Measurements from ENCODE around the gene NUDCD3. TPM values are rescaled to one million over a fixed set of nuclear protein-coding genes. Genes with fewer than 3 reads are reported as not detected.

Gene NUDCD3
- total RNA-seq = 68.9 TPM
- long read RNA-seq, full-length matches to known transcripts = 17 of 47 reads
- long read RNA-seq, partial matches to known transcripts = 6 of 47 reads
- long read RNA-seq, other reads (novel, unspliced or antisense) = 24 of 47 reads

- peak; percentile 92 for DNase-seq (ENCODE audit: low spot score)
These were observed at the start of gene NUDCD3 for GRCh38 chr7:44490351-44491200. TSS of gene NUDCD3 (minus strand) at chr7:44490658. CDS start at chr7:44490600, 58 bp downstream.

- DNase-seq (ENCODE audit: low spot score) = no peak
These were observed 49.4 kb upstream of the NUDCD3 start for GRCh38 chr7:44539669-44540506.

GRCh38 chr7:44538798-44539668, 48.6 kb upstream of the NUDCD3 start:
- no peak for DNase-seq (ENCODE audit: low spot score)

GRCh38 chr7:44538093-44538797, 47.8 kb upstream of the NUDCD3 start:
- no peak for DNase-seq (ENCODE audit: low spot score)

- no peak for DNase-seq (ENCODE audit: low spot score)
These were observed 47.0 kb upstream of the NUDCD3 start for GRCh38 chr7:44537442-44537841.

- no peak for DNase-seq (ENCODE audit: low spot score)
These were observed 45.6 kb upstream of the NUDCD3 start for GRCh38 chr7:44536090-44536489.

GRCh38 chr7:44535348-44536064, 45.0 kb upstream of the NUDCD3 start:
- no peak for DNase-seq (ENCODE audit: low spot score)

GRCh38 chr7:44534501-44534900, 44.0 kb upstream of the NUDCD3 start:
- DNase-seq (ENCODE audit: low spot score) = peak; percentile 47

- DNase-seq (ENCODE audit: low spot score) = no peak
These were observed 43.6 kb upstream of the NUDCD3 start for GRCh38 chr7:44534087-44534486.

GRCh38 chr7:44533301-44534055, 43.0 kb upstream of the NUDCD3 start:
- DNase-seq (ENCODE audit: low spot score) = peak; percentile 81

GRCh38 chr7:44531421-44532380, 41.2 kb upstream of the NUDCD3 start:
- peak; percentile 87 for DNase-seq (ENCODE audit: low spot score)

- peak; percentile 81 for DNase-seq (ENCODE audit: low spot score)
These were observed 40.5 kb upstream of the NUDCD3 start for GRCh38 chr7:44530990-44531389.

- no peak for DNase-seq (ENCODE audit: low spot score)
These were observed 34.4 kb upstream of the NUDCD3 start for GRCh38 chr7:44524811-44525388.

GRCh38 chr7:44522315-44522714, 31.9 kb upstream of the NUDCD3 start:
- DNase-seq (ENCODE audit: low spot score) = no peak

- DNase-seq (ENCODE audit: low spot score) = peak; percentile 71
These were observed 31.1 kb upstream of the NUDCD3 start for GRCh38 chr7:44521347-44522095.

GRCh38 chr7:44520574-44520973, 30.1 kb upstream of the NUDCD3 start:
- DNase-seq (ENCODE audit: low spot score) = no peak

GRCh38 chr7:44519546-44519945, 29.1 kb upstream of the NUDCD3 start:
- no peak for DNase-seq (ENCODE audit: low spot score)
